HG03558 (cell line): ENCODE data around the gene ADH5.
"Not testable (repeated sequence)": the region's sequence is repeated elsewhere in the genome, so short reads cannot be mapped to it uniquely, and the experiment has no call there.

Experiments used
- ATAC-seq: cut with Tn5 transposase; IDR thresholded peaks from one replicate; pipeline ENCODE4 v1.9.1; 2021; ENCODE audit warnings: moderate number of reproducible peaks; ENCODE audit not compliant: unreplicated experiment; ENCODE audit errors: extremely low read depth

ADH5 gene

DNA sequence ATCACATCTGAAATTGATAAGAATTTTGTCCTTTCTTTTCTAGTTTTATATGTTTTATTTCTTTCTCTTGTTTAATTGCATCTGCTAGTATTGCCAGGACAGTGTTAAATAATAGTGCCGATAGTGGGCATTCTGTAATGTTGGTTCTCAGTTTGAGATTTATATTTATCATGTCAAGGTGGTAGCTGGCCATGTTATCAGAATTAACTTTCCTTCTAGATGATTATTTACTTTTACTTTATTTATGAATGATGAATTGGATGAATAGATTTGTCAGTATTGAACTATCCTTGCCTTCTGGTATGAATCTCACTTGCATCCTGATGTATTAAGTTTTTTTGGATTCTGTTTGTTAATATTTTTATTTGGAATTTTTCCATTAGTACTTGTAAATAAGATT is 50.4 kb downstream of the ADH5 start:
- no peak for ATAC-seq

DNA sequence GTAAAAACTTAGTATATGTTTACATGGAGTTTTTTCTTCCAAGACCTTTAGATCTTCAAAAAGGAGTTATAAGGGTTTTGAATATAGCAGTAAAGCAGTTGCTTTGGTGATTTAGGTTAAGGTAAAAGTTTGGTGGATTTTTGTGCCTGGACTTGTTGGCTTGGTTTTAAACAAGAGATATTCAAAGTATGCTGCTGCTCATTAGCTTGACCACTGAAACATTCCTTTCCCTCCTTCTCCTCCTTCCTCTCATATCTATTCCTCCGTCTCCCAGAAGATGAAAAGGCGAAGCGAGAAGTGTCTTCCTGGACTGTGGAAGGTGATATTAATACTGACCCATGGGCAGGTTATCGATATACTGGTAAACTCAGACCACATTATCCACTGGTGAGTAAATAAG is 54.6 kb downstream of the ADH5 start:
- ATAC-seq = no peak

DNA sequence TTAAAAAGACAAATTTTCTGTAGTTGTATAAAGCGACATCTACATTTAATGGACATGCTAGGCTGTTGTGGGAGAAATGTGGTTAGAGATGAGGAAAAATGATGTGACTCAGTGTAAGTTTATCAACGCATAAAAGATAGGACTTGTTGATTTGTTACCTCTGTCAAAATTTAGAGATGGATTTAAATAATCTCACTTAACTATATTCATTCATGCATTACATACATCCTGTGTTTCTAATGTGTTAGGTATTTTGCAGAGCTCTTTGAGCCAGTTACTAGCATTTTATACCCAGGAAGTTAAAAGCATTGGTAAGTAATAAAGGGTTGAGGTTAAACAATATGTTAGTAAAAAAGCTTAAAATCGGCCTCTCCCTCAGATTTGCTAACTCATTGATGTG is 58.7 kb downstream of the ADH5 start:
- no peak for ATAC-seq

DNA sequence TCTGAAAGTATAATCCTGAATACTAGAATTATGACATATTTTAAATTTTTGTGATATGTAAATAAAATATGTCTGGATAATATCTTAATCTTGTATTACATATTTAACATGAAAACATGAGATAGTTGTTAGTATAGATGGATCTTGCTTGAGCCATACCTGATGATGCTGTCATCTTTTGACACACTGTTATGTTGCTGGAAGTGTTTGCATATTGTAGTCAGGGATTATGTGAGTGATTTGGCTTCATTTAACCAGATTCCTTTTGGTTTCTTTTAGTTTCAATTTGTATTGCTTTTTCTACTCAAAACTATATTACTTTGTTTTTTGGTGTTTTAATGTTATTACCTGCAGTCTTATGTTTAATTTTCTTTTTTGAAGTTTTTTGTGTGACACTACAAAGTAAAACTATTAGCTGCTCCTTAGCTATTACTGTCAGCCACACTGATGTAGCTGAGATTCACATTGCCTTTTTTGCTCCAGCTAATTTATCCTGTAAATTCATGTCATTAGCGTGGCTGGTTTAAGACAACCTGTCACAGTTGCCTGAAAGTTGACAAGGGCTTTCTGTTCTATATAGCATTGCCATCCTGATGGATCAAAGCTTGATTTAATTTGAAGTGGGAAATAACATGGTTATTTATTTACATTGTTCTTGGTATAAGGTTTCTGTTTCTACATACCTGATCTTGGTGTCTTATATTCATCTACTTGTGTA is 59.4 kb downstream of the ADH5 start:
- ATAC-seq = peak; percentile 37

DNA sequence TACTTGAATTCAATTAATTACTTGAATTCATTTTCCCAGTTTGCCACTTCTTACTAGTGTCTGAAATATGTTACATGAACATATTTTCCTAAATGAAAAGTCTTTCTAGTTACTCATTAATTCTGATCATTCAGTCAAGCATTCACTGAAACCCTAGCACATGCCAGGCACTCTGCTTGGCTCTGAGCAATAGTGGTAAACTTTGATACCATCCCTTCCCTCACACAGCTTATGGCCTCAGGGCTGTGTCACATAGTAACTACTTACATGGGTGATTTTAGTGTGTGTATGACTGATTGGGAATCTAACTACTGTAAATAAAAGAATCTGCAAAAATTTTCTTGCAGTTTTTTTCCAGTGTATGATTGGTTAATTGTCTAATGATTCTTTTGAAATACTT is 60.4 kb downstream of the ADH5 start:
- ATAC-seq = no peak

DNA sequence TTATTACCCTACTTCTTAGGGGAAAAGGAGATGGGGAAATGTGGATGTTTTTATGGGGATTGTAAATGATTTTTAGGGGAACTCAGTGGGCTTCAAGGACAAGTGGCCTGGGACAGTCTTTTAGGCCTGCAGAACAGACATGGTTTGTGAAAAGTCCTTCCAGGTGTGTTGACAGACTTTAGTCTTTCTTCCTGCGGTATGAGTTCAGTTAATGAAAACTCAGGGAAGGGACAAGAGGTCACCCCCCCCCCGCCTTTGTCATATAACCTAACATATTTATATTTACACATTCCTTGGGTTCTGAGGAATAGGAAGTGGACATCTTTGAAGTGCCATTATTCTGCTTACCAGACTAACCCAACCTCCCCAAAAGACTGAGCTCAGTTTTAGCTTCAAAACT is 61.3 kb downstream of the ADH5 start:
- ATAC-seq = no peak

DNA sequence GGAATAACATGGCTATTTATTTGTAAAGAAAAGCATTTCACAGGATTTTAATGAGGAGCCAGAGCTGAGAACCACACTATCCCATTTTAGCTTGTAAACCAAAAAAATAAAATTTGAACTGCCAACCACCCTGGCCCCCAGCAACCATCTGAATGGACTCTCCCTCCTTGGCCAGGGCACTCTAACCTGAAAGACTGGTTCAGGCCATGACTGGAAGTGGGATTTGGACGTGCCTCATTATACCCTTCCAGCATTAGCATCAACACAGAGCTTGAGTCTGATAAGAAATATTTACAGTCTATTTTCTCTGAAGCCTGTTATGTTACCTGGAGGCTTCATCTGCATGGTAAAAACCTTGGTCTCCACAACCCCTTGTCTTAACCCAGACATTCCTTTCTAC is 63.1 kb downstream of the ADH5 start:
- no peak for ATAC-seq

DNA sequence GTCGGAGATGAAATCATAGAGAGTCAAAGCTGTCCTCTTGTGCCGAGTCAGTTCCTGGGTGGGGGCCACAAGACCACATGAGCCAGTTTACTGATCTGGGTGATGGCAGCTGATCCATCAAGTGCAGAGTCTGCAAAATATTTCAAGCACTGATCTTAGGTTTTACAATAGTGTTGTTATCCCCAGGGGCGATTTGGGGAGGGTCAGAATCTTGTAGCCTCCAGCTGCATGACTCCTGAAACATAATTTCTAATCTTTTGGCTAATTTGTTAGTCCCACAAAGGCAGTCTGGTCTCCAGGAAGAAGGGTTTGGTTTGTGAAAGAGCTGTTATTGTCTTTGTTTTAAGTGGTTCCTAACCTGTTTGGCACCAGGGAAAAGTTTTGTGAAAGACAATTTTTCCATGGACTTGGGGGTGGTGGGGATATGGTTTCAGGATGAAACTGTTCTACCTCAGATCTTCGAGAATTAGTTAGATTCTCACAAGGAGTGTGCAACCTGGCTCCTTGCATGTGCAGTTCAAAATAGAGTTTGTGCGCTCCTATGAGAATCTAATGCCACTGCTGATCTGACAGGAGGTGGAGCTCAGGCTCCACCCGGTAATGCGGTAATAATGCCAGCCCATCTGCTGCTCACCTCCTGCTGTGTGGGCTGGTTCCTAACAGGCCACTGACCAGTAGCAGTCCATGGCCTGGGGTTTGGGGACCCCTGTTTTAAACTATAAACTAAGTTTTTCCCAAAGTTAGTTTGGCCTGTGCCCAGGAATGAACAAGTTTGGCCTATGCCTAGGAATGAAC is 63.9 kb downstream of the ADH5 start:
- no peak for ATAC-seq

DNA sequence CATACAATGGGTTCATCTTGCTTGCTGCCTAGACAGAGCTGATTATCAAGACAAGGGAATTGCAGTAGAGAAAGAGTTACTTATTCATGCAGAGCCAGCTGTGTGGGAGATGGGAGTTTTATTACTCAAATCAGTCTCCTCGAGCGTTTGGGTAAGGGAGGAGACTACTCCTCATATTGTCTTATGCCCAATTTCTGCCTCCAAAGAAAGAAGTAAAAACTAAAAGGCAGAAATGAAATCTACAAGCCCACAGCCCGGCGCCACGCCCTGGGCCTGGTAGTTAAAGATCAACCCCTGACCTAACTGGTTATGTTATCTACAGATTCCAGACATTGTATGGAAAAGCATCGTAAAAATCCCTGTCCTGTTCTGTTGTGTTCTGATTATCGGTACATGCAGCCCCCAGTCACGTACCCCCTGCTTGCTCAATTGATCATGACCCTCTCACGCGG is 64.8 kb downstream of the ADH5 start:
- ATAC-seq = not testable (repeated sequence)

DNA sequence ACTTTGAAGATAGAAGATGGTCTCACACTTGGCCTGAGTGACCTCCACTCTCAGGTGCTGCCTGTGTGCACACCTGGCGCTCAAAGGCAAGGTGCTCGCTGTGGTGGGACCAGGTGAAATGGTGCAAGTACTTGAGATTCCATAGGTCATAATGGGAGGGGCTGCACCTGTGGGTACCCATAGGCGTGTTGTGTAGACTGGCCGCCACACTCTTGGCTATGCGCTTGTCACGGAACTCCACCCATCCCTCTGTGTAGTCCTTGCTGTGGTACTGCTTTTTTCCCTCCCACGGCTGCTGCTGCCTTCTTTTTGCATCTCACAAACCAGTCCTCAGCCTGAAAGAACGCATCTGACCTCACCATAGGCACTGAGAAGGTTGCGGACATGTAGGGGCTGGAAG is 66.0 kb downstream of the ADH5 start:
- ATAC-seq = no peak

DNA sequence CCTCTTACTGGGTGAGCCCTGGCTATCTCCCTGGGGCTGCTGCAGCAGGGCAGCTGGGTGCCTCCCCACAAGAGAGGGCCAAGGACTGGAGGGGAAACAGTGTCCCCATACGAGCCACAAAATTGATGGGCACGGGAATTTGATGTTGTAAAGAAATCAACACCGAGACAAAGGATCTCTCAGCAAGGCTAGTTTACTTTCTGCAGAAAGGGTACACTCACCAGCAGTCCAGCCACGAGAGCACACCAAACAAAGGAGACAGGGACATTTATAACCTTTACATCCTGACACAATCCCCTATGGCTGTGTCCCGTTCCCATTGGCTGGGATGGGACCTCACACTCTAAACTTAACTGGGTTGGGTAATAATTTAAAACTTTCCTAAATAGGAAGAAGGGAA is 67.2 kb downstream of the ADH5 start:
- ATAC-seq = no peak
